ENCODE results near the gene CAPN7.

The CAPN7 gene

GRCh38 chr3:15205482-15205933 is 538 bp upstream of the CAPN7 start:
- FAIRE-seq = no peak
- no peak for TF ChIP-seq TAF1 (IDR thresholded peaks at IDR 0.05; ENCODE audit: borderline replicate concordance, low read depth, low read length)
- no peak for TF ChIP-seq POLR2AphosphoS5 (IDR thresholded peaks at IDR 0.05; ENCODE audit: low read depth, low read length)
- TF ChIP-seq POLR2A (IDR thresholded peaks at IDR 0.05; ENCODE audit: low read depth, low read length) = no peak
- no peak for DNase-seq (ENCODE audit: insufficient read length)

GRCh38 chr3:15206662-15207576 is 873 bp downstream of the CAPN7 start:
- peak; percentile 17 for FAIRE-seq
- peak; percentile 26 for DNase-seq (ENCODE audit: insufficient read length)
- TF ChIP-seq TAF1 (IDR thresholded peaks at IDR 0.05; ENCODE audit: borderline replicate concordance, low read depth, low read length) = no peak
- no peak for TF ChIP-seq POLR2A (IDR thresholded peaks at IDR 0.05; ENCODE audit: low read depth, low read length)
- TF ChIP-seq POLR2AphosphoS5 (IDR thresholded peaks at IDR 0.05; ENCODE audit: low read depth, low read length) = no peak

DNA sequence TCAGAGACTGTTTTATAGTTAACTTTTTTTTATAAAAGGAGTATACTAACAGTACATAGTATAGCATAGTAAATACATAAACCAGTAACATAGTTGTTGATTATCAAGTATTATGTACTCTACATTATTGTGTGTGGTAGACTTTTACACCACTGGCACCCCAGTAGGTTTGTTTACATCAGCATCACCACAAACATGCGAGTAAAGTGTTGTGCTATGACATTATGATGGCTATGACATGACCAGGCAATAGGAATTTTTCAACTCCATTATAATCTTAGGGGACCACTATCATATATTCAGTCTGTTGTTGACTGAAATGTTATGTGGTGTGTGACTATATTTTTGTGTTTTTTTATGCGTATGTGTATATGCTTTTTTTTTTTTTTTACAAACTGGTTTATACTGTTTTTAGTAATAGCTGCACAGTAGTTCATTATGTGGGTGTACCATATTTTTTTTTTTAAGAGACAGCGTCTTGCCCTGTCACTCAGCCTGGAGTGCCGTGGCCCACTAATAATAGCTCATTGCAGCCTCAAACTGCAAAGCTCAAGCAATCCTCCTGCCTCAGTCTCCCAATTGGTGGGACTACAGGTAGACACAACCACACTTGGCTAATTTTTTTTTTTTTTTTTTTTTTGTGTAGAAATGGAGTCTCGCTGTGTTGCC is 1.9 kb downstream of the CAPN7 start:
- FAIRE-seq = no peak
- TF ChIP-seq TAF1 (IDR thresholded peaks at IDR 0.05; ENCODE audit: borderline replicate concordance, low read depth, low read length) (no peak), POLR2AphosphoS5 (IDR thresholded peaks at IDR 0.05; ENCODE audit: low read depth, low read length) (no peak), POLR2A (IDR thresholded peaks at IDR 0.05; ENCODE audit: low read depth, low read length) (no peak)
- no peak for DNase-seq (ENCODE audit: insufficient read length)

DNA sequence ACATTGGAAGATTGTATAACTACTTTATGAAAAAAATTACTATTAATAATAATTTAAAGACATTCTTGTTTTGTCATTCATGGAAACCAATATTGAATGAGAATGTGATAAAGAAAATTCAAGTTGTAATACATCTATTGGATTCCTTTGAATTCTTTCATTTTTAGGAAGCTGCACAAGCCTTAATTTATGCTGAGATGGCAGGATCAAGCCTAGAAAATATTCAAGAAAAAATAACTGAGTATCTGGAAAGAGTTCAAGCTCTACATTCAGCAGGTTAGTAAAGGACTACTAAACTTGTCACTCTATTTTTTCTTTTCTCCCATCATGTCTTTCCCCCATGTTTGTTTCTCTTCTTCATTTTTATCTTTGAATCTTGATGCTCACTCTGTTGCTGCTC is 5.9 kb downstream of the CAPN7 start:
- TF ChIP-seq POLR2A (IDR thresholded peaks at IDR 0.05; ENCODE audit: low read depth, low read length) = no peak
- TF ChIP-seq POLR2AphosphoS5 (IDR thresholded peaks at IDR 0.05; ENCODE audit: low read depth, low read length) = no peak
- TF ChIP-seq TAF1 (IDR thresholded peaks at IDR 0.05; ENCODE audit: borderline replicate concordance, low read depth, low read length) = no peak
- no peak for DNase-seq (ENCODE audit: insufficient read length)
- FAIRE-seq = no peak

DNA sequence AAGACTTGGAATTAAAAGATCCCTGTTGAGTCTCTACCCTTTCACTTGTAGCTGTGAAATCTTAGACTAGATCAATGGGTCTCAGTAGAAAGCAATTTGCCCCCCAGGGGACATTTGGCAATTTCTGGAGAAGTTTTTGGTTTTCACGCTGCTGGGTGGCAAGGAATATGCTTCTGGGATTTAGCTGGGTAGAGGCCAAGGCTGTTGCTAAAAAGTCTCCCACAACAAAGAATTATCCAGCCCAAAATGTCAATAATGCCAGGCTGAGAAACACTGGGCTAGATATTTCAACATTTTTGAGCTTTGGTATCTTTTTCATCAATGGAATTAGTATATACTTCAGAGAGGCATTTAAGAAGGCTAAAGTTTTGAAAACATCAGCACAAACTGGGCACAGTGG is 8.7 kb downstream of the CAPN7 start:
- DNase-seq (ENCODE audit: insufficient read length) (no peak), FAIRE-seq (no peak)
- no peak for TF ChIP-seq TAF1 (IDR thresholded peaks at IDR 0.05; ENCODE audit: borderline replicate concordance, low read depth, low read length)
- no peak for TF ChIP-seq POLR2AphosphoS5 (IDR thresholded peaks at IDR 0.05; ENCODE audit: low read depth, low read length)
- TF ChIP-seq POLR2A (IDR thresholded peaks at IDR 0.05; ENCODE audit: low read depth, low read length) = no peak

DNA sequence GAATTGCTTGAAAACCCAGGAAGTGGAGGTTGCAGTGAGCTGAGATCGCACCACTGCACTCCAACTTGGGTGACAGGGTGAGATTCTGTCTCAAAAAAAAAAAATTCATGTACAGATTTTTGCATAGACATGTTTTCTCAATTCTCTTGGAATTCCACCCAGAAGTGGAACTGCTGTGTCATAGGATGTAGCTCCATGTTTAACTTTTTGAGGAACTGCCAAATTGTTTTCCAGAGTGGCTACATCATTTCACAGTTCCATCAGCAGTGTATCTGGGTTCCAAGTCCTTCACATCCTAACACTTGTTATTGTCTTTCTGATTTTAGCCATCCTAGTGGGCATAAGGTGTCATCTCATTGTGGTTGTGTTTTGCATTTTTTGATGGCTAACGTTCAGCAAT is 9.9 kb downstream of the CAPN7 start:
- DNase-seq (ENCODE audit: insufficient read length) (no peak), FAIRE-seq (peak; percentile 14)

DNA sequence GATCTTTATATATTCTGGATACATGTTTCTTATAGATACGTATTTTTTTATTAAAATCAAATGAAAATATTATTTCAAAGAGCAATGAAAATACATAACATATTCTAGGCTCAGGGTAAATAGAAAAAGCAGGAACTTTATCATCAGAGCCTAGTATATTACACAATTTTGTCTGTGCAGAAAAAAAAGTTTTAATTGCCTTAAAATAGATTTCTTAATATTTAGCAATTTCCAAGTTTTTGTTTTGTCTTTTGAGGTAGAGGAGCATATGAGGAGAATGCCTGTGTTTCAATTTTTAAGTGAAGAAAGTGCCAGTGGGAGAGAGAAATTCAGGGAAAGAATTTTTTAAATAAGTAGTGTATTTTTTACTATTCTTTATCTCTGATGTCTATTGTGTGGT is 10.5 kb downstream of the CAPN7 start:
- FAIRE-seq (no peak), DNase-seq (ENCODE audit: insufficient read length) (no peak)
- TF ChIP-seq TAF1 (IDR thresholded peaks at IDR 0.05; ENCODE audit: borderline replicate concordance, low read depth, low read length) (no peak), POLR2AphosphoS5 (IDR thresholded peaks at IDR 0.05; ENCODE audit: low read depth, low read length) (no peak), POLR2A (IDR thresholded peaks at IDR 0.05; ENCODE audit: low read depth, low read length) (no peak)

More for the DNA sequence above, 9.9 kb downstream of the CAPN7 start:
- TF ChIP-seq POLR2AphosphoS5 (IDR thresholded peaks at IDR 0.05; ENCODE audit: low read depth, low read length) (no peak), TAF1 (IDR thresholded peaks at IDR 0.05; ENCODE audit: borderline replicate concordance, low read depth, low read length) (no peak), POLR2A (IDR thresholded peaks at IDR 0.05; ENCODE audit: low read depth, low read length) (no peak)

GRCh38 chr3:15217011-15217671 is 11.1 kb downstream of the CAPN7 start:
- no peak for TF ChIP-seq POLR2A (IDR thresholded peaks at IDR 0.05; ENCODE audit: low read depth, low read length)
- DNase-seq (ENCODE audit: insufficient read length) = no peak
- FAIRE-seq = no peak

- FAIRE-seq (no peak), DNase-seq (ENCODE audit: insufficient read length) (no peak)
- TF ChIP-seq POLR2AphosphoS5 (IDR thresholded peaks at IDR 0.05; ENCODE audit: low read depth, low read length) (no peak), TAF1 (IDR thresholded peaks at IDR 0.05; ENCODE audit: borderline replicate concordance, low read depth, low read length) (no peak), POLR2A (IDR thresholded peaks at IDR 0.05; ENCODE audit: low read depth, low read length) (no peak)
These were observed 11.8 kb downstream of the CAPN7 start for GRCh38 chr3:15217841-15218267.

- no peak for DNase-seq (ENCODE audit: insufficient read length)
- no peak for TF ChIP-seq POLR2AphosphoS5 (IDR thresholded peaks at IDR 0.05; ENCODE audit: low read depth, low read length)
- TF ChIP-seq TAF1 (IDR thresholded peaks at IDR 0.05; ENCODE audit: borderline replicate concordance, low read depth, low read length) = no peak
- TF ChIP-seq POLR2A (IDR thresholded peaks at IDR 0.05; ENCODE audit: low read depth, low read length) = no peak
- no peak for FAIRE-seq
These were observed 12.6 kb downstream of the CAPN7 start for GRCh38 chr3:15218689-15219088.

DNA sequence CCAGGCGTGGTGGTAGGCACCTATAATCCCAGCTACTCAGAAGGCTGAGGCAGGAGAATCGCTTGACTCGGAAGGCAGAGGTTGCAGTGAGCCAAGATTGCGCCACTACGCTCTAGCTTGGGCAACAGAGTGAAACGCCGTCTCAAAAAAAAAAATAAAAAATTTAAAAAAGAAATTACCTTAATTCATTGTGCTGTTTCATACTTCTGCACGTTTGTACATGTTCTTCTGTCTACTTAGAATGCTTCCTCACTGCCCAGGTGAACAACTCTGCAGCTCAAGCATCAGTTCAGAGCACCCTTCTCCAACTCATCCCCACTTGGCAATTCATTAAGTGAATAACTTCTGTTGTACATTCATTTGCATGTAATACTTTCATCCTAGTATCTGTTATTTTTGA is 14.0 kb downstream of the CAPN7 start:
- FAIRE-seq (no peak), DNase-seq (ENCODE audit: insufficient read length) (no peak)
- TF ChIP-seq POLR2A (IDR thresholded peaks at IDR 0.05; ENCODE audit: low read depth, low read length) (no peak), TAF1 (IDR thresholded peaks at IDR 0.05; ENCODE audit: borderline replicate concordance, low read depth, low read length) (no peak), POLR2AphosphoS5 (IDR thresholded peaks at IDR 0.05; ENCODE audit: low read depth, low read length) (no peak)
